DMS 273 (cell line): ENCODE data around the gene FZD7.
A peak's percentile ranks its signal among the peaks of the same experiment; 100 is the strongest.

ENCODE experiments used
- DNase-seq: peaks from one replicate; lab custom pipeline; 2025; ENCODE audit not compliant: unreplicated experiment; lab: John Stamatoyannopoulos, UW

FZD7 gene

DNA sequence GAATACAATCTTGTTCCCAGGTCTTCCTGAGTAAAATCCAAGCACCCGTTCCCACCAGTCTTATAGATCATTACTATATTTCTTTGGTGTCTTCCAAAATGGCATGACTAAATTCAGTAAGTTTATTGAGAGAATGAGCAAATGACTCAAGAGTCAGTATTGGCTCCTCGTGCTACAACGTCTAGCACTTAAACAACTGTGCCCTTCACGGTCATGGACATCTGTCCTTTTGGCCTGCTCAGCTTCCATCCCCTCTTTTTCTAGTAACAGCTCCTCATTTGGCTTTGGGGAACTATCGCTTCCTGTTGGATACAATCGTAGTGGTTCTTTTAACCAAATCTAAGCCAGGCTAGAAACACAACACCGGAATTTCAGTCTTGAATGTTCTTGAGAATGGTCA is 24.1 kb upstream of the FZD7 start:
- no peak for DNase-seq

GRCh38 chr2:202014318-202014717 is 19.3 kb upstream of the FZD7 start:
- peak; percentile 17 for DNase-seq

DNA sequence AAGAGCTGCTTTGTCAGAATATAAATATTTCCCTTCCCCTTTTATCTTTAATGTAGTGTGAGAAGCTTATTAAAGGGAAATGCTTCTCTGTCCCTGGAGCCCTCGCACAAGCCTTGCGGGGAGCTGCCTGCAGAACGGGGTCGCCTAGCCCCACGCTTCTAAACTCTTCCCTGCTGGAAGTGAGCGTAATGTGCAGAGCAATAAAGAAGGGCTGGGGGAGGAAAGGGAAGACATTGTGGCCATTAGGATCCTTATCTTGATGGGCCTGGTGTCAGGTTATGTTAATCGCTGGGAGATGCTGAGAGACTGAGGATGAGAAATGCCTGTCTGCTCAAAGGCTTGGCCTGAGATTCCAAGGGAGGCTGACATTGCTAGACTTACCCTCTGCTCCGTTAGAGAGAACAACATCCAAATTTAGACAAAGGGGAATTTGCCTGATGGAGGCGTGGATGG is 18.9 kb upstream of the FZD7 start:
- DNase-seq, result peak; percentile 17

DNA sequence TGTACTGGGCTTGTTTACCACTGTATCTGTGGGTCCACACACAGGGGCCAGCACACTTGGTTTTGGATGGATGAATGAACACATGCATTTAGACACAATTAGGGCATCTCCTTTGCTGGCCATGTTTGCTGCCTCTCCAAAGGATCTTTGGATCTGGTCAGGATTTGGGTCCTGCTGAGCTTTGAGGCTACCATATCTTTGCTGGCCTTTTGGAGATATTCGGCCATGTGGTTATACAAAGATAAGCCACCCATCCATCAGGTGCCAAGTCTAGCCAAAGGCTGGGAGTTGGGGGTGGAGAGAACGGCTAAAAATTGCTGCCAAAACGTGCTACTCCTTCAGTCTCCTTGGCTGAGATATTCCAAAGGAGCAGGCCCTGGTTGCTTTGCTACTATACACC is 18.2 kb upstream of the FZD7 start:
- no peak for DNase-seq

- peak; percentile 24 for DNase-seq
Observed at GRCh38 chr2:202016579-202017227, 17.0 kb upstream of the FZD7 start.

DNA sequence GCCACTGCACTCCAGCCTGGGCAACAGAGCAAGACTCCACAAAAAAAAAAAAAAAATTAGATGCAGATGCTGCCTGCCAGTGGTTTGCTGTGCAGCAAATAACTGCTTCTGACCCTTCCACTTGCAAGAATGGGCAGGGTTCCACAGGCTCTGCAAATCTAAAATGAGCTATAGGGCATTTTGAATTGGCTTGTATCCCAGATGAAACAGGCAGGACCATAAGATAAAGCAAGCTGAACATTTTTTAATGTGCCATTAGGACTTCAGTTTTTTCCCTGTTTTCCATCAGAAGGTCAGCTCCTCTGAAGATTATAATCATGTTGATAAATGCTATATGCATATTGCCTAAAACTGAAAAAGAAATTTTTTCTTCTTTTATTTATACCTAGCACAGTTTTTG is 15.7 kb upstream of the FZD7 start:
- DNase-seq, result peak; percentile 30

DNA sequence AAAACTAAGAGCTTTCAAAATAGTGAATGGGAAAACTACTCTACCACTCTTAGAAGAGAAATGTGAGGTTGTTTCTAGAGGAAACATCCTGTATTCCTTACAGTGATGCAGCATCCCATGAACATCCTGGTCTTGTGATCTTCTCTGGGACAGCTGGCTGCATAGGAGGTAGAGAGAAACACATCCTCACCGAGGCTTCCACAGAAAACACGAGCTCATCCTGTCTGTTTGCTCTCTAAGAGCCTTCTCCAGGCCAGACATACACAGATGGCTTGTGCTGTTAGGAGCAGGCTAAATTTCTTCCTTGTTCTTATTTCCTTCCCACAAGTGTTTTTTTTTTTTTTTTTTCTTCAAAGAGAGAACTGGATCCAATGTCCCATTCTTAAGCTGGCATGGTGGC is 14.7 kb upstream of the FZD7 start:
- peak; percentile 52 for DNase-seq

- peak; percentile 23 for DNase-seq
Observed at GRCh38 chr2:202019689-202020450, 13.8 kb upstream of the FZD7 start.

DNA sequence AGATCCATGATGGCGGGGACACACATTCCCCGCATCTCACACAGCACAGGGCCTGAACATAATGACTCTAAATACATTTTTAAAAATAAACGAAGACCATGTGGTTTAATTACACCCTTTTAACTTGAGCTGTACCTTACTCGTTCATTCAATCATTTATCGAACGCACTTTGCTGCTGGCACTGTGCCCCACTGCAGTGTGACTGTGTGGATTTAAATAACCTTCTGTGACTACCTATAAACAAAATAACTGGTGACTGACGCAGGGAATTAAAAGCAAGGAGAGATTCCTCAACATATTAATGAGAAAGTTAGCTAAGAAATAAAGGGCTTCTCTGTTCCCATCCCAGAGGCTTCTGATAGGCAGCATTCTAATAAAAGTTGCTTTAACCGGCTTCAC is 10.9 kb upstream of the FZD7 start:
- DNase-seq, result peak; percentile 20

- peak; percentile 56 for DNase-seq
Observed at GRCh38 chr2:202023198-202023903, 10.3 kb upstream of the FZD7 start.

DNA sequence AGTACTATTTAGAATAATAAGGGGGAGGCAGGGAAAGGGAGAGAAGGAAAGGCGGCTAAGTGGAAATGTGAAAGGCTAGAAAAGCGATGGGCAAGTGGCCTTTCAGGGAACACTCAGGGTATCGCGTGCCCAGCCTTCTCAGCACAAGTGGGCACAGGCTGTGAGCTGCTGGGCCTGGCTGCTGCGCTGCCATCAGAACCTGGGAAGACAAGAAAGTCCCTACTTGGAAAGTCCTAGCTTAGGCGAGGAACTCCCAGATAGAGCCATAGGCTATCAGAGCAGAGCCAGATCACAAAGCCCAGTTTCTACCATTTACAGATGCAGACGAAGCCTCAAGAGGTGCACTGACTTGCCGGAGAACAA is 9.8 kb upstream of the FZD7 start:
- no peak for DNase-seq

GRCh38 chr2:202024871-202025270 is 8.8 kb upstream of the FZD7 start:
- DNase-seq, result no peak

GRCh38 chr2:202025816-202026215 is 7.8 kb upstream of the FZD7 start:
- no peak for DNase-seq

- DNase-seq, result no peak
Observed at GRCh38 chr2:202026507-202026906, 7.1 kb upstream of the FZD7 start.

DNA sequence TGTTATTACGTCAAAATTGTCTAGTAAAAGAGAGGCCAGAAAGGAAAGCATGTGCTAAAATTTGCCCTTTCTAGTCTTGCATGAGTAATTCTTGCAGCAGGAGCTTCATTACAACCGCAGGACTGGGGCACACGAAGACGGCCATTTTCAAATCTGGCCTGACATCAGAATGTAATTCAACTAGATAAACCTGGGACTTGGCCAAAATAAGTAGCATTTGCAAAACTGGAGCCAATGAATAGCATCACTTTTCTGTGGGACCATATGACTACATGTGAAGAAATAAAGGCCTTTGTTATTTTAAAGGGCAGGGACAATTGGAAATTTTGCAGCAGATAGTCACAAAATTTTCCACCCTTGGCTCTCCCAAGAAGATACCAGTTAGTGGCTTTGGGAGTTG is 3.0 kb upstream of the FZD7 start:
- no peak for DNase-seq

GRCh38 chr2:202031246-202031951 is 2.3 kb upstream of the FZD7 start:
- DNase-seq, result no peak

DNA sequence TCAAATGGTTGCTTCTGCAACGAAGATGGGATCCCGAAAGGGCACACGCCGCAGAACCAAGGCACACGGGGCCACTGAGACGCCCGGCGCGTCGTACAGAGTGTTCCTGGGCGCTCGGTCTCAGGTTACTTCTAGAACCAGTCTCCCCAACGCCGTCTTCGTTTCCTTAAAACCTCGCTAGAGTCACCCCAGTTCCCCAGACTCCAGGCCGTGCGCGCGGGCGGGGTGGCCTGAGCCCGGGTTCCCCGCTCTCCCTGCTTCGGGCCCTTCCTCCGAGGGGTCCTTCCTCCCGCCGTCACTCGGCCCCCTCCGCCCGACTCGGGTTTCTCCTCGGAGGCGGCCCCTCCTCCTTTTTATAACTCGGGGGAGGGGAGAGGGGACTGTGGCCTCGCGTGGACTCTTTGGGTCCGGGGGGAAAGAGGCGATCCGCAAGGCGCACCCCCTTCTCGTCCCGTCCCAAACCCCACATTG is 774 bp upstream of the FZD7 start:
- no peak for DNase-seq

DNA sequence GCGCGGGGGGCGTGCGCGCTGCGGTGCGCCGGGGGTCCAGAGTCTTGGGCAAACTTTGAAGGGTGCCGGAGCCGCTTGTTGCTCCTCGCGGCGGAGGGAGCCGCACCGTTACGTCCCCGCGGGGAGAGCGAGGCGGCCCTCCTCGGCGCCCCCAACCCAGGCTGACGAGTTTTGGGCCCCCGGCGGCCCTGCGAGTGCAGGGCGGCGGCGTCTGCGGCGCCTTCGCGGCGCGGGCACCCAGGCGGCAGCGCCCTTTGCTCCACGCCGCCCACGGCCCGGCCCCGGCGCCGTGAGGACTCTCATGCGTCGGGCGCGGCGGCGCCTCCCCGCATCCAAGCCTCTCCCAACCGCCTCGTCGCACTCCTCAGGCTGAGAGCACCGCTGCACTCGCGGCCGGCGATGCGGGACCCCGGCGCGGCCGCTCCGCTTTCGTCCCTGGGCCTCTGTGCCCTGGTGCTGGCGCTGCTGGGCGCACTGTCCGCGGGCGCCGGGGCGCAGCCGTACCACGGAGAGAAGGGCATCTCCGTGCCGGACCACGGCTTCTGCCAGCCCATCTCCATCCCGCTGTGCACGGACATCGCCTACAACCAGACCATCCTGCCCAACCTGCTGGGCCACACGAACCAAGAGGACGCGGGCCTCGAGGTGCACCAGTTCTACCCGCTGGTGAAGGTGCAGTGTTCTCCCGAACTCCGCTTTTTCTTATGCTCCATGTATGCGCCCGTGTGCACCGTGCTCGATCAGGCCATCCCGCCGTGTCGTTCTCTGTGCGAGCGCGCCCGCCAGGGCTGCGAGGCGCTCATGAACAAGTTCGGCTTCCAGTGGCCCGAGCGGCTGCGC is 814 bp downstream of the FZD7 start:
- DNase-seq, result peak; percentile 79

GRCh38 chr2:202035089-202035940 is 1.7 kb downstream of the FZD7 start:
- peak; percentile 76 for DNase-seq
